HepG2 (cell line): ENCODE measurements around the gene PSMB11. TPM values are rescaled to one million over a fixed set of nuclear protein-coding genes. Genes with fewer than 3 reads are reported as not detected.

ENCODE experiments used
- CCAR2 ChIP-seq: fragments of 200-400 bp; formaldehyde crosslinking; optimal IDR thresholded peaks from 2 replicates; pipeline ENCODE3; 2018; ENCODE audit warnings: low read depth, mild to moderate bottlenecking, low read length, moderate library complexity
- JUN ChIP-seq: sonication (generic); formaldehyde crosslinking; IDR thresholded peaks from 2 replicates; pipeline ENCODE4 v1.4.0; 2020; ENCODE audit warnings: mild to moderate bottlenecking, missing genetic modification reagents
- KDM2A ChIP-seq: sonication (generic); formaldehyde crosslinking; IDR thresholded peaks from 2 replicates; pipeline ENCODE4 v1.4.0; 2020; ENCODE audit warnings: low read depth, missing genetic modification reagents, borderline replicate concordance
- RBM22 ChIP-seq: fragments of 200-400 bp; formaldehyde crosslinking; optimal IDR thresholded peaks from 2 replicates; pipeline ENCODE3; 2017; ENCODE audit warnings: mild to moderate bottlenecking, low read length, moderate library complexity
- SOX6 ChIP-seq, 2 experiments: fragments of 450-650 bp in 1 of 2; sonication (generic) in 1 of 2; formaldehyde crosslinking in 1 of 2; IDR thresholded peaks; 2 replicates each; pipeline versions ENCODE4 v1.4.0 to v1.6.1; 2017 to 2020; ENCODE audit warnings: antibody characterized with exemption in 1 of 2, mild to moderate bottlenecking in 1 of 2, missing genetic modification reagents in 1 of 2
- ZFAT ChIP-seq: sonication (generic); formaldehyde crosslinking; conservative IDR thresholded peaks from 2 replicates; pipeline ENCODE4 v1.8.1; 2023; ENCODE audit warnings: missing genetic modification reagents, inconsistent platforms
- ZNF674 ChIP-seq: sonication (generic); formaldehyde crosslinking; IDR thresholded peaks from 2 replicates; pipeline ENCODE4 v1.5.0; 2020; ENCODE audit warnings: low read depth, mild to moderate bottlenecking, missing genetic modification reagents
- ZSCAN20 ChIP-seq: sonication (generic); formaldehyde crosslinking; IDR thresholded peaks from 2 replicates; pipeline ENCODE4 v1.4.0; 2020; ENCODE audit warnings: missing genetic modification reagents, mild to moderate bottlenecking, borderline replicate concordance
- polyA plus RNA-seq, 8 experiments: library from polyadenylated mRNA; depleted of rRNA in 3 of 8; stranded (reverse) in 7 of 8; unstranded in 1 of 8; fragments of >200 nt; fragmentation: Illumina TruSeq in 4 of 8; extraction: Trizol in 4 of 8; gene quantifications; 2 replicates each; pipeline versions ENCODE4 v1.2.1 to v1.2.3, GENCODE V29; 2011 to 2016; ENCODE audit warnings: low read depth in 4 of 8, missing spikeins in 1 of 8, mixed read lengths in 1 of 8; ENCODE audit not compliant: insufficient read depth in 1 of 8
- total RNA-seq, 5 experiments: library from RNA; depleted of rRNA; stranded (reverse); fragments of >200 nt; fragmentation: Illumina TruSeq; extraction: Trizol; gene quantifications; 2 replicates each; pipeline ENCODE4 v1.2.3, GENCODE V29; 2016; ENCODE audit warnings: low read depth in 1 of 5
- TF ChIP-seq, protein P1 (sequence below): sonication (generic); formaldehyde crosslinking; IDR thresholded peaks from 2 replicates; pipeline ENCODE4 v1.4.0; 2020; ENCODE audit warnings: missing genetic modification reagents, borderline replicate concordance
- TF ChIP-seq, protein P2 (sequence below): sonication (generic); formaldehyde crosslinking; IDR thresholded peaks from 2 replicates; pipeline ENCODE4 v1.4.0; 2020; ENCODE audit warnings: missing genetic modification reagents, borderline replicate concordance
- TF ChIP-seq, protein P3 (sequence below): sonication (generic); formaldehyde crosslinking; IDR thresholded peaks from 2 replicates; pipeline ENCODE4 v1.4.0; 2020; ENCODE audit warnings: missing genetic modification reagents

The PSMB11 gene
- total and polyA plus RNA-seq, 2 of the 13 experiments (the other 11 are each of a cell fraction or from before 2014, with no cell fraction given) = not detected

DNA sequence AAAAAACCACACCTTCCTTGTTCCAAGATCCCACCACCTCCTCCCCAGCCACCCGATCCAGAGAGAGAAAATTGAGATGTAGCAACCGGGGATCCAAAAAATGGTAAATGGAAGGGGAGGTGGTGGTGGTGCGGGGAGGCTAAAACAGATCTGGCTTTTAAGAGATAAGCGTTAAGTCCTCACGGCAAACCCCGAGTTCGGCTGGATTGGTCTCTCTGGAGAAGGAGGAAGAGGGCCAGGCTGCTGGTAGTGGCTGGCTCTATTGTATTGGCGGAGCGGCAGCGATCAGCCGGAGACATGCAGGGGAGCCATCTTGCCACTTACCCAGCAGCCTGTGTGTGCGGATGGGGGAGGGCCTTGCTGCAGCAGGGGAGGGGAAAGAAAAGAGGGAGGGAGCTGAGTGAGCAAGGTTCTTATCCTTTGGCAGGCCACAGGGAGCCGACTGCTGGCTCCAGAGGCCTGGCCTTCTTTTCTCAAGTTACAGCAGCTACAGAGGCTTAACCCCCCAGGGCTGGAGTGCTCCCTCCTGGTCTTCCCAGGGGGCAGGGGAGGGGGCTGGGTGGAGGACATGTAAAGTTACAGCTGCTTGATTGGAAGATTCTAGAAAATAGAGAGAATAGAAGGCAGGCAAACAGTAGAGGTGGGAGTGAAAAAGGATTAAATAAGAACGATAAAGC is 29.4 kb downstream of the PSMB11 start (continued):
- TF ChIP-seq, protein P1, sequence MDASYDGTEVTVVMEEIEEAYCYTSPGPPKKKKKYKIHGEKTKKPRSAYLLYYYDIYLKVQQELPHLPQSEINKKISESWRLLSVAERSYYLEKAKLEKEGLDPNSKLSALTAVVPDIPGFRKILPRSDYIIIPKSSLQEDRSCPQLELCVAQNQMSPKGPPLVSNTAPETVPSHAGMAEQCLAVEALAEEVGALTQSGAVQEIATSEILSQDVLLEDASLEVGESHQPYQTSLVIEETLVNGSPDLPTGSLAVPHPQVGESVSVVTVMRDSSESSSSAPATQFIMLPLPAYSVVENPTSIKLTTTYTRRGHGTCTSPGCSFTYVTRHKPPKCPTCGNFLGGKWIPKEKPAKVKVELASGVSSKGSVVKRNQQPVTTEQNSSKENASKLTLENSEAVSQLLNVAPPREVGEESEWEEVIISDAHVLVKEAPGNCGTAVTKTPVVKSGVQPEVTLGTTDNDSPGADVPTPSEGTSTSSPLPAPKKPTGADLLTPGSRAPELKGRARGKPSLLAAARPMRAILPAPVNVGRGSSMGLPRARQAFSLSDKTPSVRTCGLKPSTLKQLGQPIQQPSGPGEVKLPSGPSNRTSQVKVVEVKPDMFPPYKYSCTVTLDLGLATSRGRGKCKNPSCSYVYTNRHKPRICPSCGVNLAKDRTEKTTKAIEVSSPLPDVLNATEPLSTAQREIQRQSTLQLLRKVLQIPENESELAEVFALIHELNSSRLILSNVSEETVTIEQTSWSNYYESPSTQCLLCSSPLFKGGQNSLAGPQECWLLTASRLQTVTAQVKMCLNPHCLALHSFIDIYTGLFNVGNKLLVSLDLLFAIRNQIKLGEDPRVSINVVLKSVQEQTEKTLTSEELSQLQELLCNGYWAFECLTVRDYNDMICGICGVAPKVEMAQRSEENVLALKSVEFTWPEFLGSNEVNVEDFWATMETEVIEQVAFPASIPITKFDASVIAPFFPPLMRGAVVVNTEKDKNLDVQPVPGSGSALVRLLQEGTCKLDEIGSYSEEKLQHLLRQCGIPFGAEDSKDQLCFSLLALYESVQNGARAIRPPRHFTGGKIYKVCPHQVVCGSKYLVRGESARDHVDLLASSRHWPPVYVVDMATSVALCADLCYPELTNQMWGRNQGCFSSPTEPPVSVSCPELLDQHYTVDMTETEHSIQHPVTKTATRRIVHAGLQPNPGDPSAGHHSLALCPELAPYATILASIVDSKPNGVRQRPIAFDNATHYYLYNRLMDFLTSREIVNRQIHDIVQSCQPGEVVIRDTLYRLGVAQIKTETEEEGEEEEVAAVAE (CRISPR knock-in tag) = peak; percentile 81; the same call in 1 of the 2 replicates
- TF ChIP-seq ZNF674 = no peak
- no peak for TF ChIP-seq JUN (CRISPR knock-in tag)
- peak; percentile 100 for TF ChIP-seq RBM22
- no peak for TF ChIP-seq CCAR2
- no peak for TF ChIP-seq SOX6 (IDR thresholded peaks at IDR 0.05)
- TF ChIP-seq SOX6 (CRISPR knock-in tag; IDR thresholded peaks at IDR 0.05) = peak; percentile 69; the same call in 1 of the 2 replicates
- TF ChIP-seq, protein P2, sequence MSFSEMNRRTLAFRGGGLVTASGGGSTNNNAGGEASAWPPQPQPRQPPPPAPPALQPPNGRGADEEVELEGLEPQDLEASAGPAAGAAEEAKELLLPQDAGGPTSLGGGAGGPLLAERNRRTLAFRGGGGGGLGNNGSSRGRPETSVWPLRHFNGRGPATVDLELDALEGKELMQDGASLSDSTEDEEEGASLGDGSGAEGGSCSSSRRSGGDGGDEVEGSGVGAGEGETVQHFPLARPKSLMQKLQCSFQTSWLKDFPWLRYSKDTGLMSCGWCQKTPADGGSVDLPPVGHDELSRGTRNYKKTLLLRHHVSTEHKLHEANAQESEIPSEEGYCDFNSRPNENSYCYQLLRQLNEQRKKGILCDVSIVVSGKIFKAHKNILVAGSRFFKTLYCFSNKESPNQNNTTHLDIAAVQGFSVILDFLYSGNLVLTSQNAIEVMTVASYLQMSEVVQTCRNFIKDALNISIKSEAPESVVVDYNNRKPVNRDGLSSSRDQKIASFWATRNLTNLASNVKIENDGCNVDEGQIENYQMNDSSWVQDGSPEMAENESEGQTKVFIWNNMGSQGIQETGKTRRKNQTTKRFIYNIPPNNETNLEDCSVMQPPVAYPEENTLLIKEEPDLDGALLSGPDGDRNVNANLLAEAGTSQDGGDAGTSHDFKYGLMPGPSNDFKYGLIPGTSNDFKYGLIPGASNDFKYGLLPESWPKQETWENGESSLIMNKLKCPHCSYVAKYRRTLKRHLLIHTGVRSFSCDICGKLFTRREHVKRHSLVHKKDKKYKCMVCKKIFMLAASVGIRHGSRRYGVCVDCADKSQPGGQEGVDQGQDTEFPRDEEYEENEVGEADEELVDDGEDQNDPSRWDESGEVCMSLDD (CRISPR knock-in tag) = no peak
- TF ChIP-seq KDM2A (CRISPR knock-in tag) = peak; percentile 100
- no peak for TF ChIP-seq ZFAT (CRISPR knock-in tag)
- 0 out of 2 replicates have a peak, but pooled peaks have one; percentile 39 for TF ChIP-seq ZSCAN20 (CRISPR knock-in tag)
- TF ChIP-seq, protein P3, sequence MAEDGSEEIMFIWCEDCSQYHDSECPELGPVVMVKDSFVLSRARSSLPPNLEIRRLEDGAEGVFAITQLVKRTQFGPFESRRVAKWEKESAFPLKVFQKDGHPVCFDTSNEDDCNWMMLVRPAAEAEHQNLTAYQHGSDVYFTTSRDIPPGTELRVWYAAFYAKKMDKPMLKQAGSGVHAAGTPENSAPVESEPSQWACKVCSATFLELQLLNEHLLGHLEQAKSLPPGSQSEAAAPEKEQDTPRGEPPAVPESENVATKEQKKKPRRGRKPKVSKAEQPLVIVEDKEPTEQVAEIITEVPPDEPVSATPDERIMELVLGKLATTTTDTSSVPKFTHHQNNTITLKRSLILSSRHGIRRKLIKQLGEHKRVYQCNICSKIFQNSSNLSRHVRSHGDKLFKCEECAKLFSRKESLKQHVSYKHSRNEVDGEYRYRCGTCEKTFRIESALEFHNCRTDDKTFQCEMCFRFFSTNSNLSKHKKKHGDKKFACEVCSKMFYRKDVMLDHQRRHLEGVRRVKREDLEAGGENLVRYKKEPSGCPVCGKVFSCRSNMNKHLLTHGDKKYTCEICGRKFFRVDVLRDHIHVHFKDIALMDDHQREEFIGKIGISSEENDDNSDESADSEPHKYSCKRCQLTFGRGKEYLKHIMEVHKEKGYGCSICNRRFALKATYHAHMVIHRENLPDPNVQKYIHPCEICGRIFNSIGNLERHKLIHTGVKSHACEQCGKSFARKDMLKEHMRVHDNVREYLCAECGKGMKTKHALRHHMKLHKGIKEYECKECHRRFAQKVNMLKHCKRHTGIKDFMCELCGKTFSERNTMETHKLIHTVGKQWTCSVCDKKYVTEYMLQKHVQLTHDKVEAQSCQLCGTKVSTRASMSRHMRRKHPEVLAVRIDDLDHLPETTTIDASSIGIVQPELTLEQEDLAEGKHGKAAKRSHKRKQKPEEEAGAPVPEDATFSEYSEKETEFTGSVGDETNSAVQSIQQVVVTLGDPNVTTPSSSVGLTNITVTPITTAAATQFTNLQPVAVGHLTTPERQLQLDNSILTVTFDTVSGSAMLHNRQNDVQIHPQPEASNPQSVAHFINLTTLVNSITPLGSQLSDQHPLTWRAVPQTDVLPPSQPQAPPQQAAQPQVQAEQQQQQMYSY (CRISPR knock-in tag) = no peak
